Smooth muscle cell (in vitro differentiated cells): ENCODE results near the gene NEK11. TPM values are rescaled to one million over a fixed set of nuclear protein-coding genes. Genes with fewer than 3 reads are reported as not detected.

ENCODE experiments used
- DNase-seq: peaks from one replicate; lab custom pipeline; 2025; ENCODE audit not compliant: unreplicated experiment; lab: John Stamatoyannopoulos, UW
- H2AFZ ChIP-seq: fragments of 200-600 bp; sonication (generic); 2 replicates; pipeline ENCODE4 v1.6.0; 2016; ENCODE audit warnings: antibody characterized with exemption, low read depth, mild to moderate bottlenecking
- H3F3A ChIP-seq: fragments of 200-600 bp; sonication (generic); 2 replicates; pipeline ENCODE4 v1.6.0; 2017; ENCODE audit warnings: antibody characterized with exemption, low read depth
- H3K27ac ChIP-seq: fragments of 200-600 bp; sonication (generic); 2 replicates; pipeline ENCODE4 v1.5.1; 2016; ENCODE audit warnings: low read depth, mild to moderate bottlenecking
- H3K27me3 ChIP-seq: fragments of 200-600 bp; sonication (generic); 2 replicates; pipeline ENCODE4 v1.6.1; 2016; ENCODE audit warnings: low read depth, mild to moderate bottlenecking
- H3K36me3 ChIP-seq: fragments of 200-600 bp; sonication (generic); 2 replicates; pipeline ENCODE4 v1.5.1; 2016; ENCODE audit warnings: low read depth
- H3K4me1 ChIP-seq: fragments of 200-600 bp; sonication (generic); 2 replicates; pipeline ENCODE4 v1.5.1; 2016; ENCODE audit warnings: low read depth
- H3K4me2 ChIP-seq: fragments of 200-600 bp; sonication (generic); 2 replicates; pipeline ENCODE4 v1.6.0; 2016; ENCODE audit warnings: mild to moderate bottlenecking
- H3K4me3 ChIP-seq: fragments of 200-600 bp; sonication (generic); 2 replicates; pipeline ENCODE4 v1.5.1; 2016; ENCODE audit warnings: mild to moderate bottlenecking
- H3K79me2 ChIP-seq: fragments of 200-600 bp; sonication (generic); 2 replicates; pipeline ENCODE4 v1.6.0; 2016; ENCODE audit warnings: low read depth, mild to moderate bottlenecking
- H3K9ac ChIP-seq: fragments of 200-600 bp; sonication (generic); 2 replicates; pipeline ENCODE4 v1.6.0; 2016; ENCODE audit warnings: low read depth
- H3K9me3 ChIP-seq: fragments of 200-600 bp; sonication (generic); replicated peaks from 2 replicates; pipeline ENCODE4 v1.5.1; 2016; ENCODE audit warnings: low read depth
- H4K20me1 ChIP-seq: fragments of 200-600 bp; sonication (generic); 2 replicates; pipeline ENCODE4 v1.6.0; 2016; ENCODE audit warnings: low read depth
- CTCF ChIP-seq: fragments of 200-600 bp; sonication (generic); IDR thresholded peaks from 2 replicates; pipeline ENCODE4 v1.5.1; 2017; ENCODE audit warnings: borderline replicate concordance, mild to moderate bottlenecking, antibody characterized with exemption; ENCODE audit not compliant: insufficient read depth, poor library complexity, severe bottlenecking
- WGBS: methylation state at CpG from one replicate; pipeline ENCODE4 v1.1.7; 2016; ENCODE audit warnings: low lambda C conversion rate; 5-methylcytosine and 5-hydroxymethylcytosine counted together
- polyA plus RNA-seq: library from polyadenylated mRNA; unstranded; fragments of >200 nt; fragmentation: Nextera tagmentation; extraction: Ambion mirVana; gene quantifications from 2 replicates; pipeline ENCODE4 v1.2.1, GENCODE V29; 2016
- total RNA-seq: library from RNA; depleted of rRNA; stranded (reverse); fragments of >200 nt; gene quantifications from 2 replicates; pipeline ENCODE4 v1.2.3, GENCODE V29; 2014

The NEK11 gene
- total and polyA plus RNA-seq, 2 experiments from 2014 or later, result 3.0 to 3.3 TPM

GRCh38 chr3:131192701-131193100, 166.0 kb downstream of the NEK11 start:
- WGBS, result 90% methylated on average over 4 of the region's 4 CpGs
- no peaks in the 10 kb centered on the region for H3K9me3 ChIP-seq
- no peaks in the 10 kb centered on the region for H3K79me2 ChIP-seq
- TF ChIP-seq CTCF, result no peak
- H3K9ac ChIP-seq, result no peak overlapping the region
- no peak overlapping the region for H2AFZ ChIP-seq
- DNase-seq, result no peak
- H3K27me3 ChIP-seq, result no peaks in the 10 kb centered on the region
- H3K4me2 ChIP-seq, result no peak overlapping the region
- no peak overlapping the region for H3K27ac ChIP-seq
- H3F3A ChIP-seq, result no peaks in the 10 kb centered on the region
- no peaks in the 10 kb centered on the region for H3K36me3 ChIP-seq
- no peak overlapping the region for H3K4me3 ChIP-seq
- H3K4me1 ChIP-seq, result no peaks in the 10 kb centered on the region
- no peaks in the 10 kb centered on the region for H4K20me1 ChIP-seq

GRCh38 chr3:131193641-131194238, 167.1 kb downstream of the NEK11 start:
- Histone ChIP-seq H2AFZ (no peak overlapping the region), H4K20me1 (no peaks in the 10 kb centered on the region), H3K9me3 (no peaks in the 10 kb centered on the region), H3K79me2 (no peaks in the 10 kb centered on the region), H3F3A (no peaks in the 10 kb centered on the region), H3K27ac (no peak overlapping the region), H3K36me3 (no peaks in the 10 kb centered on the region), H3K4me1 (no peaks in the 10 kb centered on the region), H3K4me3 (no peak overlapping the region), H3K4me2 (no peak overlapping the region), H3K9ac (no peak overlapping the region), H3K27me3 (no peaks in the 10 kb centered on the region)
- no peak for TF ChIP-seq CTCF
- 84% methylated on average over 1 of the region's 1 CpG for WGBS
- DNase-seq, result no peak

GRCh38 chr3:131194816-131195215, 168.1 kb downstream of the NEK11 start:
- no peaks in the 10 kb centered on the region for H3K79me2 ChIP-seq
- no peak for TF ChIP-seq CTCF
- no peaks in the 10 kb centered on the region for H3K9me3 ChIP-seq
- no peak overlapping the region for H3K27ac ChIP-seq
- H3K4me2 ChIP-seq, result no peak overlapping the region
- no peak overlapping the region for H3K4me3 ChIP-seq
- DNase-seq, result no peak
- H3K36me3 ChIP-seq, result no peaks in the 10 kb centered on the region
- H3K4me1 ChIP-seq, result no peaks in the 10 kb centered on the region
- H3K27me3 ChIP-seq, result no peaks in the 10 kb centered on the region
- no peak overlapping the region for H2AFZ ChIP-seq
- WGBS, result 93% methylated on average over 4 of the region's 4 CpGs
- H4K20me1 ChIP-seq, result no peaks in the 10 kb centered on the region
- no peak overlapping the region for H3K9ac ChIP-seq
- no peaks in the 10 kb centered on the region for H3F3A ChIP-seq

GRCh38 chr3:131200636-131201199, 174.0 kb downstream of the NEK11 start:
- Histone ChIP-seq H3K36me3 (no peaks in the 10 kb centered on the region), H3K4me2 (no peak overlapping the region), H3K79me2 (no peaks in the 10 kb centered on the region)

More at GRCh38 chr3:131200636-131201199, 174.0 kb downstream of the NEK11 start:
- H3K9me3 ChIP-seq, result no peaks in the 10 kb centered on the region
- 96% methylated on average over 4 of the region's 4 CpGs for WGBS
- H4K20me1 ChIP-seq, result no peaks in the 10 kb centered on the region
- no peak overlapping the region for H3K9ac ChIP-seq
- no peaks in the 10 kb centered on the region for H3K4me1 ChIP-seq
- H2AFZ ChIP-seq, result no peak overlapping the region
- DNase-seq, result no peak
- H3F3A ChIP-seq, result no peaks in the 10 kb centered on the region
- no peak for TF ChIP-seq CTCF
- no peak overlapping the region for H3K4me3 ChIP-seq
- H3K27me3 ChIP-seq, result no peaks in the 10 kb centered on the region
- no peak overlapping the region for H3K27ac ChIP-seq
